ENCODE results near the gene ADGRG6.

- TF ChIP-seq POLR2AphosphoS5 (IDR thresholded peaks at IDR 0.05; ENCODE audit: borderline replicate concordance, low read depth, low read length) (no peak), FOXP2 (optimal IDR thresholded peaks at IDR 0.05; ENCODE audit: control extremely low read depth, extremely low read length, insufficient read depth) (no peak), EZH2 (IDR thresholded peaks at IDR 0.05) (no peak)
Observed at GRCh38 chr6:142355520-142356174, 53.8 kb downstream of the ADGRG6 start.

All from SK-N-MC (cell line).